SK-MEL-5 (cell line): Measurements from ENCODE around the gene CHMP3. TPM values are rescaled to one million over a fixed set of nuclear protein-coding genes. Genes with fewer than 3 reads are reported as not detected.
"Not testable (repeated sequence)": the region's sequence is repeated elsewhere in the genome, so short reads cannot be mapped to it uniquely, and the experiment has no call there.

ENCODE experiments used
- DNase-seq: peaks from one replicate; pipeline ENCODE4 v3.0.0-alpha.2; 2016; ENCODE audit warnings: low read depth, low spot score
- in situ Hi-C: cut with HindIII; loops from 2 replicates; pipeline ENCODE4 v1.10.0; 2016; ENCODE audit warnings: low sequenced_read_pairs, high pct_unique_total_duplicates, low pct_unique_long_range_greater_than_20kb
- total RNA-seq: library from RNA; depleted of rRNA; stranded (reverse); fragments of >200 nt; shearing (Covaris generic); gene quantifications from 2 replicates; pipeline ENCODE4 v1.2.3, GENCODE V29; 2014

The CHMP3 gene
- total RNA-seq, 1 experiment from 2014 or later = 116 TPM

DNA sequence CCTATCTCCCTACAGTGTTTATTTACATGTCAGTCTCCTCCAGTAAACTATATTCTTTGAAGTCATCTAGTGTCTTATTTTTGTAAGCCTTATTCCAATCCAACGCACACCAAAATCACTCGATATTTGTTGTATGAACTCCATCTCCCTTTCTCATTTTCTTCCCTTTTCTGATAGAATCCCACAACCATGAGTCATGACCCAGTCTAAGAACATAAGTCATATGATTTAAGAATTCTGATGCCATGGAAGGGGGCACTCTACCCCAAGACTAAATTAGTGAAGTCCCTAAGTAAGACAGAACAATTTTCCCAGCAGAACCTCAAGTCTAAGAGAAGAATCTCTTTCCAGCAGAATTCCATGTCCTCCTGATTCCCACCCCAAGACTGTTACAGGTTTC is 5.4 kb downstream of the CHMP3 start:
- no peak for DNase-seq
- in situ Hi-C loops = no loop called here

DNA sequence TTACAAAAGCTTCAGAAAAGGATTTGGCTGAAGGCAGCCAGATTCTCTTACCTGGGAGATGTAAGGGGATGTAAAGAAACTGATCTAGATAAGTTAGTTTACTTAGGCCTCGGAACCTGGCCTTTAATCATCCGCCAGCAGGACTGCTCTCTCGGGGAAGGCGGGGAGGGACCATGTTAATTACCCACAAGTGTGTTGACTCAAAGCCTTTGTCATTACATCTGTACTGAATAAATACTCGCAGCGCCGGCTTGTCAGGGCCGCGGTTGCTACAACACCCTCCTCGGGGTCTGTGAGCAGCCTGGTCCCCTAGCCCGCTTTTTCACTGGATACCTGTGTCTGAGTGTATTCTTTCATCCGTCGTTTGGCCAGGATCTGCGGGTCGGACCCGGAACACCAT is 6.7 kb downstream of the CHMP3 start:
- no peak for DNase-seq
- in situ Hi-C loops = no loop called here

DNA sequence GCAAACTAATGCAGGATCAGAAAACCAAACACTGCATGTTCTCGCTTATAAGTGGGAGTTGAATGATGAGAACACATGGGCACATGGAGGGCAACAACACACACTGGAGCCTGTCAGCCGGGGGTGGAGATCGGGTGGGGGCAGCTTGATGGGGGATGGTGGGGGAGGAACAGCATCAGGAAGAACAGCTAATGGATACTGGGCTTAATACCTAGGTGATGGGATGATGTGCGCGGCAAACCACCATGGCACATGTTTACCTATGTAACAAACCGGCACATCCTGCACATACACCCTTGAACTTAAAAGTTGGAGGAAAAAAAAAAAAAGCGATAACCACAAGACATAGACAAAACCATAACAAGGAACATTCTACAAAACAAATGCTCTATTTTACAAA is 10.4 kb downstream of the CHMP3 start:
- no peak for DNase-seq
- in situ Hi-C loops = no loop called here

DNA sequence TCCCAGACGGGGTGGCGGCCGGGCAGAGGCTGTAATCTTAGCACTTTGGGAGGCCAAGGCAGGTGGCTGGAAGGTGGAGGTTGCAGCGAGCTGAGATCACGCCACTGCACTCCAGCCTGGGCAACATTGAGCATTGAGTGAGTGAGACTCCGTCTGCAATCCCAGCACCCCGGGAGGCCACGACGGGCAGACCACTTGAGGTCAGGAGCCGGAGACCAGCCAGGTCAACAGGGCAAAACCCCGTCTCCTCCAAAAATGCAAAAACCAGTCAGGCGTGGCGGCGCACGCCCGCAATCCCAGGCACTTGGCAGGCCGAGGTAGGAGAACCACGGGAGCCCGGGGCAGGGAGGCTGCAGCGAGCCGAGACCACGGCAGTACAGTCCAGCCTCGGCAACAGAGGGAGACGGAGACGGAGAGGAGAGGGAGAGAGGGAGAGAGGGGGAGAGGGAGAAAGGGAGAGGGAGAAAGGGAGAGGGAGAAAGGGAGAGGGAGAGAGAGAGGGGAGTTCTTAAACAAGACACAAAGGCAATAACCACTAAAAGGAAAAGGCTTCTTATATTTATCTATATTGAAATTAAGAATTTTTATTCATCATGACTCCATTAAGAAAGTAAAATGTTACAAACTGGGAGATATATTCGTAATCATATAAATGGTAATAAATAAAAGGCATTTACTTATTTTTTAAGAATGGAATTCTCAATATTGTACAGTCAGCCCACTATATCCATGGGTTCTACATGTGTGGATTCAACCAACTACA is 13.1 kb downstream of the CHMP3 start:
- DNase-seq, in situ Hi-C loops: not testable (repeated sequence)

DNA sequence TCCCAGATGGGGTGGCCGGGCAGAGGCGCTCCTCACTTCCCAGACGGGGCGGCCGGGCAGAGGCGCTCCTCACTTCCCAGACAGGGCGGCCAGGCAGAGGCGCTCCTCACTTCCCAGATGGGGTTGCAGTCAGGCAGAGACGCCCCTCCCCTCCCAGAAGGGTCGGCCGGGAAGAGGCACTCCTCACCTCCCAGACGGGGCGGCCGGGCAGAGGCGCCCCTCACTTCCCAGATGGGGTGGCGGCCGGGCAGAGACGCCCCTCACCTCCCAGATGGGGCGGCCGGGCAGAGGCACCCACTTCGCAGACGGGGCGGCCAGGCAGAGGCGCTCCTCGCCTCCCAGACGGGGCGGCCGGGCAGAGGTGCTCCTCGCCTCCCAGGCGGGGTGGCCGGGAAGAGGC is 13.8 kb downstream of the CHMP3 start:
- in situ Hi-C loops, DNase-seq: not testable (repeated sequence)

DNA sequence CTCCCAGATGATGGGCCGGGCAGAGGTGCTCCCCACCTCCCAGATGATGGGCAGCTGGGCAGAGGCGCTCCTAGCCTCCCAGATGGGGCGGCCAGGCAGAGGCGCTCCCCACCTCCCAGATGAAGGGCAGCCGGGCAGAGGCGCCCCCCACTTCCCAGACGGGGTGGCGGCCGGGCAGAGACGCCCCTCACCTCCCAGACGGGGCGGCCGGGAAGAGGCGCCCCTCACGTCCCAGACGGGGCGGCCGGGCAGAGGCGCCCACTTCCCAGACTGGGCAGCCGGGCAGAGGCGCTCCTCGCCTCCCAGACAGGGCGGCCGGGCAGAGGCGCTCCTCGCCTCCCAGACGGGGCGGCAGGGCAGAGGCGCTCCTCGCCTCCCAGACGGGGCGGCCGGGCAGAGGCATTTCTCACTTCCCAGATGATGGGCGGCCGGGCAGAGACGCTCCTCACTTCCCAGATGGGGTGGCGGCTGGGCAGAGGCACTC is 14.3 kb downstream of the CHMP3 start:
- DNase-seq, in situ Hi-C loops: not testable (repeated sequence)

DNA sequence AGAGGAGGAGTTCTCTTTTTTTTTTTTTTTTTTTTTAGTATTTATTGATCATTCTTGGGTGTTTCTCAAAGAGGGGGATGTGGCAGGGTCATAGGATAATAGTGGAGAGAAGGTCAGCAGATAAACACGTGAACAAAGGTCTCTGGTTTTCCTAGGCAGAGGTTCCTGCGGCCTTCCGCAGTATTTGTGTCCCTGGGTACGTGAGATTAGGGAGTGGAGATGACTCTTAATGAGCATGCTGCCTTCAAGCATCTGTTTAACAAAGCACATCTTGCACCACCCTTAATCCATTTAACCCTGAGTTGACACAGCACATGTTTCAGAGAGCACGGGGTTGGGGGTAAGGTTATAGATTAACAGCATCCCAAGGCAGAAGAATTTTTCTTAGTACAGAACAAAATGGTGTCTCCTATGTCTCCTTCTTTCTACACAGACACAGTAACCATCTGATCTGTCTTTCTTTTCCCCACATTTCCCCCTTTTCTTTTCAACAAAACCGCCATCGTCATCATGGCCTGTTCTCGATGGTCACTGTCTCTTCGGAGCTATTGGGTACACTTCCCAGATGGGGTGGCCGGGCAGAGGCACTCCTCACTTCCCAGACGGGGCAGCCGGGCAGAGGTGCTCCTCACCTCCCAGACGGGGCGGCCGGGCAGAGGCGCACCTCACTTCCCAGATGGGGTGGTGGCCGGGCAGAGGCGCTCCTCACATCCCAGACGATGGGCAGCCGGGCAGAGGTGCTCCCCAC is 14.9 kb downstream of the CHMP3 start:
- in situ Hi-C loops = not testable (repeated sequence)

DNA sequence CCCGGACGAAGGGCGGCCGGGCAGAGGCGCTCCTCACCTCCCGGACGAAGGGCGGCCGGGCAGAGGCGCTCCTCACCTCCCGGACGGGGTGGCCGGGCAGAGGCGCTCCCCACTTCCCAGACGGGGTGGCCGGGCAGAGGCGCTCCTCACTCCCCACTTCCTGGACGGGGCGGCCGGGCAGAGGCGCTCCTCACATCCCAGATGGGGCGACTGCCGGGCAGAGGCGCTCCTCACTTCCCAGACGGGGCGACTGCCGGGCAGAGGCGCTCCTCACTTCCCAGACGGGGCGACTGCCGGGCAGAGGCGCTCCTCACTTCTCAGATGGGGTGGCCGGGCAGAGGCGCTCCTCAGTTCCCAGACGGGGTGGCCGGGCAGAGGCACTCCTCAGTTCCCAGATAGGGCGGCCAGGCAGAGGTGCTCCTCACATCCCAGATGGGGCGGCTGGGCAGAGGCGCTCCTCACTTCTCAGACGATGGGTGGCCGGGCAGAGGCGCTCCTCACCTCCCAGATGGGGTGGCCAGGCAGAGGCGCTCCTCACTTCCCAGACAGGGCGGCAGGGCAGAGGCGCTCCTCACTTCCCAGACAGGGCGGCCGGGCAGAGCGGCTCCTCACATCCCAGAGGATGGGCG is 17.8 kb downstream of the CHMP3 start:
- DNase-seq, in situ Hi-C loops: not testable (repeated sequence)

More for the DNA sequence above, 14.9 kb downstream of the CHMP3 start:
- DNase-seq = not testable (repeated sequence)

DNA sequence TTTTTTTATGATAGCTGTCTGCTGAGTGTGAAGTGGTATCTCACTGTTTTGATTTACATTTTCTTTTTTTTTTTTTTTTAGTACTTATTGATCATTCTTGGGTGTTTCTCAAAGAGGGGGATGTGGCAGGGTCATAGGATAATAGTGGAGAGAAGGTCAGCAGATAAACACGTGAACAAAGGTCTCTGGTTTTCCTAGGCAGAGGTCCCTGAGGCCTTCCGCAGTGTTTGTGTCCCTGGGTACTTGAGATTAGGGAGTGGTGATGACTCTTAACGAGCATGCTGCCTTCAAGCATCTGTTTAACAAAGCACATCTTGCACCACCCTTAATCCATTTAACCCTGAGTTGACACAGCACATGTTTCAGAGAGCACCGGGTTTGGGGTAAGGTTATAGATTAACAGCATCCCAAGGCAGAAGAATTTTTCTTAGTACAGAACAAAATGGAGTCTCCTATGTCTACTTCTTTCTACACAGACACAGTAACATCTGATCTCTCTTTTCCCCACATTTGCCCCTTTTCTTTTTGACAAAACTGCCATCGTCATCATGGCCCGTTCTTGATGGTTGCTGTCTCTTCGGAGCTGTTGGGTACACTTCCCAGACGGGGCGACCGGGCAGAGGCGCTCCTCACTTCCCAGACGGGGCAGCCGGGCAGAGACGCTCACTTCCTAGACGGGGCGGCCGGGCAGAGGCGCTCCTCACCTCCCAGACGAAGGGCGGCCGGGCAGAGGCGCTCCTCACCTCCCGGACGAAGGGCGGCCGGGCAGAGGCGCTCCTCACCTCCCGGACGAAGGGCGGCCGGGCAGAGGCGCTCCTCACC is 18.8 kb downstream of the CHMP3 start:
- in situ Hi-C loops, DNase-seq: not testable (repeated sequence)

DNA sequence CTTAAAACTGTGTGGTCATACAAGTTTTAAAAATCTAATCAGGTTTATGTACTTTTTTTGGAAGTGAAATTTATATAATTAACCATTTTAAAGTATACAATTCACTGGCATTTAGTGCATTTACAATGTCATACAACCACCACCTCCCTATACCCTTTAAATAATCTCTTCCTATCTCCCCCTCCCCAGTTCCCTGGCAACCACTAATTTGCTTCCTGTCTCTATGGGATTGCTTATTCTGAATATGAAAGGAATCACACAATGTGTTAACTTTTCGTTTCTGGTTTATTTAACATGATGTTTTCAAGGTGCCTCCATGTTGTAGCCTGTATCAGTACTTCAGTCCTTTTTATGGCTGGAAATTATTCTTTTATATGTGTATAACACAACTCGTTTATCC is 19.4 kb downstream of the CHMP3 start:
- DNase-seq = no peak

DNA sequence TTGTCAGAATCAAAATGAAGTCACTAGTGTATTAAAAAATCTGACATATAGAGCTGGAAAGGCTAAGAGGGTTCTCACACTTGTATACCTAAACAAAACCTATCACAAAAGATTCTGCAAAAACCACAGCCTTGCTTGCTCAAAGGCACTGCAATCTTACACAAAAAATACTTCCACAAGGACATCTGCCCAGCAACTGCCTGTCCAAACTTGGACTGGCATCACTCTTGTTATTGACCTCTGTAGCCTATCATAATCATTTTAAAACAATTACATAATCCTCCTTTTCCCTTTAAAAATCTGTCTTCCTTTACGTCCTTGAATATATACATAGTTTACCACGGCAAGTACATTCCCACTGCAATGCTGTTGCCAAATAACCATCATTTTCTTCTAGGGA is 19.9 kb downstream of the CHMP3 start:
- DNase-seq = no peak
- in situ Hi-C loops = no loop called here

More for the DNA sequence above, 19.4 kb downstream of the CHMP3 start:
- in situ Hi-C loops = no loop called here

DNA sequence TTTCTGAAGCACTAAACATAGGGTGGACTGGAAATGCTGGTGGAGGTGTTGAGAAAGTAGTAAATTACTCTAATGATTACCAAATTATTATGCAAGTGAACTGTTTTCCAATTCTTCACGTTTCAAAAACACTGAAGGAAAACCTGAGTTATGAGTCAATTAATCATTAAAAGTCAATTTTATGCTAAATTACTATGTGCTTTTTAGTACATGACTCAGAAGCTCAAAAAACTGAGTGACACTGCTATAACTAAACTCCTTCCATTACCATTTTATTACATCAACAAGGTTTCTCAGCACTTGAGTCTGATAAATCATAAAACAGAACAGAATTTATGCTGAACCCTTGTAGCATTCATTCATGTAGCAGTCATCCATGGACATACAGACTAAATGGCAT is 20.4 kb downstream of the CHMP3 start:
- in situ Hi-C loops = no loop called here

DNA sequence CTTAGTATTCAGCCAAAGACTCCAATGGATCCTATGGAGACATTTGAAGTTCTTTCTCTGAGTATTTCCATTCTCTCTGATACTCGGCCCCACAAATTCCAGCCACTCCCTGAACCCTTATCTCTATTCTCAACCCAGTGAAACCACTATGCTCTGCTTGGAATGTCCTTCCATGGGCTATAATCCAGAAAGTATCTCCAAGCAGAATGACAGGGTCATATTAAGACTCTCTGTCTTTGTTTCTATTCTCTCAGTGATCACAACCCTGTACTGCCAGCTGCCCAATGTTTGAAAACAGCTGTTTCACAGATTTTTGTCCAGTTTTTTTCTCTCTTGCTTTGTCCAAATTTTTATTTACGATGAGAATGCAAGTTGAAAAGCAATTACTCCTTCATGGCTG is 21.9 kb downstream of the CHMP3 start:
- no peak for DNase-seq
- in situ Hi-C loops = no loop called here

More for the DNA sequence above, 20.4 kb downstream of the CHMP3 start:
- no peak for DNase-seq

DNA sequence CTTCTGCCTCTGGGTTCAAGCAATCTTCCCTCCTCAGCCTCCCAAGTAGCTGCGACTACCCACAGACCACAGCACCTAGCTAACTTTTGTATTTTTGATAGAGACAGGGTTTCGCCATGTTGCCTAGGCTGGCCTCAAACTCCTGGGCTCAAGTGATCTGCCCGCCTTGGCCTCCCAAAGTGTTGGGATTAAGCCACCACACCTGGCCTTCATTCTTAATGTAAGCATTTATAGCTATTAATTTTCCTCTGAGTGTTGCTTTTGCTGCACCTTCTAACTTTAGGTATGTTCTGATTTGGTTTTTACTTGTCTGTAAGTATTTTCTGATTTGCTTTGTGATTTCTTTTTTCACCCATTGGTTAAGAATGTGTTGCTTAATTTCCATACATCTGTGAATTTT is 29.7 kb downstream of the CHMP3 start:
- in situ Hi-C loops = no loop called here

DNA sequence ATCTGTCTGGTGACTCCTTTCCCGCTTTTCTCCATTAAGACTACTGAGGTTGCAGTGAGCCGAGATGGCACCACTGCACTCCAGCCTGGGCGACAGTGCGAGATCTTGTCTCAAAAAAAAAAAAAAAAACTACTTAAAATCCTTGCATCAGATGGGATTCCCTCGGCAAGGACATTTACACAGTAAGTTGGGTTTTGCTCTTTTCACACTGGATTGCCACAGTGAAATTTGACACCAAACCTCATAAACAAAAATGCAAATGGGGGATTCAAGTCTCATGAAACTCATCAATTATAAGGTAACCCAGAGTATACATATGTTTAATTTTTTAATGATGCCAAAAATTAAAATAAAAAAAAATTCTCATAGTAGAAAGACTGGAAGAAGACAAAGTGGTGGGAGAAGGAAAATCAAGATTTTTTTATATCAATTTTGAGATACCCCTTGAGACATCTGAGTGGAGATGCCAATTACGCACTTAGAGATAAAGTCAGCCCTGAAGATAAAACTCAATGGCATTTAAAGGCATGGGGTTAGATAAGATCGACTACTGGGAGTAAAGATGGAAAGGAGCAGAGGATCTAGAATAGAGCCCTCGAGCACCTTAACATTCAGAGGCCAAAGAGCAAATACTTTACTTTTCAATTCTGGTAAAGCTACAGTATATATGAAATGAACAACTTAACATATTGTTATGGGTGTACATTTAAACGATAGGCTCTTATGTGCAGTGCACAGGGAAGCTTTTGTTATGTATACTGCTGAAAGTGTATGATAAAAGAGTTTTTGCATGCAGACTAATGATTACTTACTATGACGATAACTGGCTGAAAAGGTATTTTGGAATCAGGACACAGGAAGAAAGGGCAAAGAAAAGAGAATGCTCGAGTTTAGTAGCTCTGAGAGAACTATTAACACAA is 37.6 kb downstream of the CHMP3 start:
- DNase-seq = no peak
- in situ Hi-C loops = no loop called here

More for the DNA sequence above, 29.7 kb downstream of the CHMP3 start:
- DNase-seq = no peak

DNA sequence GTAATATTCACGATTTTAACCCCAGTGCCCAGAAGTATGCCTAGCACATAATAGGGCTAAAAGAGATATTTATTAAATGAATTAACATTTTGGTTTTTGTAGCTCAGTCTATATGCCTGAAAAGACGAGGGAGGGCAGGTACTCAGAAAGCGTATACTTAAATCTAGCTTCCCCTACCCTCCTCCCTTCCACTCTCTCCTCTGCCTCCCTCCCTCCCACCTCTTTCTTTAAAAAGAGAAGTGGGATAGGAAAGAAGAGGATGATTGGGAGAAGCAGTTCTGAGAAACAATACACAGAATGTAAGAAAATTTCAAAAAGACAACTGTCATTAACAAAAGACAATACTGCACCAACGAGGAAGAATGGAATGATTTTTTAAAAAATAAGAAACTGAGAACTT is 39.8 kb downstream of the CHMP3 start:
- in situ Hi-C loops = no loop called here
- no peak for DNase-seq

DNA sequence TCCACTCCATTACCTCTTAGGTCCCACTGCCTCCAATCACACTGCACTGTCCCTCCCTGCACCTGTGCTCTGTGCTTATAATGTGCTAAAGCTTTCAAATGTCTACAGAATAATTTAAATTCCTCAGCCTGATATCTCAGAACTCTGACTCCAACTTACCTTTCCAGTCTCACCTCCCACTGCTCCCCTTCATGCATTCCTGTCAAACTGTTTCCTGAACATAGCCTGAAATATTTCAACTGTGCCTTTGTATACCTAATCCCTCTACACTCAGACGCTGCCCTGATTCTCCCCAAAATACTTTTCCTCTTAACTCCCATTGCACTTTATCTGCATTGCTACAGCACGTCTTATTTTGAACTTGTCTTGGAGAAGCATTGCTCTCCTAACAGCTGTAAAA is 40.5 kb downstream of the CHMP3 start:
- in situ Hi-C loops = no loop called here
- DNase-seq = no peak
